ENCODE measurements around the gene CRYBA1. TPM values are rescaled to one million over a fixed set of nuclear protein-coding genes. Genes with fewer than 3 reads are reported as not detected.
"Not testable (repeated sequence)": the region's sequence is repeated elsewhere in the genome, so short reads cannot be mapped to it uniquely, and the experiment has no call there.

CRYBA1 gene, protein sequence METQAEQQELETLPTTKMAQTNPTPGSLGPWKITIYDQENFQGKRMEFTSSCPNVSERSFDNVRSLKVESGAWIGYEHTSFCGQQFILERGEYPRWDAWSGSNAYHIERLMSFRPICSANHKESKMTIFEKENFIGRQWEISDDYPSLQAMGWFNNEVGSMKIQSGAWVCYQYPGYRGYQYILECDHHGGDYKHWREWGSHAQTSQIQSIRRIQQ
- not detected for total RNA-seq
- long read RNA-seq = 0 reads

- ATAC-seq (no peak), DNase-seq (ENCODE audit: missing footprints) (no peak)
- intact Hi-C loops (cut with DNase I) = no loop called here
These were observed at the start of gene CRYBA1 for GRCh38 chr17:29246628-29247027. CRYBA1 (plus strand) TSS chr17:29246859; CDS start chr17:29246864, 5 bp downstream.

DNA sequence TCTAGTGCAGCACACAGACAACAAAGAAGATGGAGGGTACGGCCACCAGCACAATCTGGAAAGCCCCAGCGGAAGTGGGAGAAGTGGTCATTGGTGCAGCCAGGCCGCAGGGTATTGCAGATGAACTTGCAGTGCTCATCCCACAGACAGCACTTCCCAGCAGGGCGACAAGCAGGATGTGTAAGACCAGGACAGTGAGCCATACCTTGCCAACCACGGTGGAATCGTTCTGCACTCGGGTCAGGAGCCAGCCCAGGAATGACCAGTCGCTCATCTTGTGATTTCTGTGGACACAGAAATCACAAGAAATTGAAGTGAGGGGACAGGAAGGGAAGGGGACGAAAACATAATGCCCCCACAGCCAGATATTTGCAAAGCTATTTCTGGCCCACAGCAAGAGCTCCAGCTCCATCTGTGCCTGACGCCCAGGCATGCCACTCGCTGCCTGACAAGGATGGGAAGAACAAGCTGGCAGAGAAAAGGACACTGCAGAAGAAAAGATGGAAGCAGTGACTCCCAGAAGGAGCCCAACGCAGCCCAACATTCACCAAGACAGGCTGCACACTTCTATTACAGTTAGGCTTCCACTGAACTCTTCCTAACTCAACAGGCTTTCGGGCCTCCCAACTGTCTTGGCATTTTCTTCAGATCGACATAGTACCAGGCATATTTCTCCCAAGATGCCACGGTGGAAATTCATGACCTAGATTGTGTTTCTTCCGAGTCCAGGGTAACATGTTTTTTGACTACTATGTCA lies 49.0 kb upstream of the CRYBA1 start:
- ATAC-seq (no peak), DNase-seq (ENCODE audit: missing footprints) (no peak)
- intact Hi-C loops (cut with DNase I) = no loop called here

- DNase-seq (ENCODE audit: missing footprints); ATAC-seq; intact Hi-C loops (cut with DNase I): not testable (repeated sequence)
These were observed 42.4 kb upstream of the CRYBA1 start for GRCh38 chr17:29204068-29204804.

DNA sequence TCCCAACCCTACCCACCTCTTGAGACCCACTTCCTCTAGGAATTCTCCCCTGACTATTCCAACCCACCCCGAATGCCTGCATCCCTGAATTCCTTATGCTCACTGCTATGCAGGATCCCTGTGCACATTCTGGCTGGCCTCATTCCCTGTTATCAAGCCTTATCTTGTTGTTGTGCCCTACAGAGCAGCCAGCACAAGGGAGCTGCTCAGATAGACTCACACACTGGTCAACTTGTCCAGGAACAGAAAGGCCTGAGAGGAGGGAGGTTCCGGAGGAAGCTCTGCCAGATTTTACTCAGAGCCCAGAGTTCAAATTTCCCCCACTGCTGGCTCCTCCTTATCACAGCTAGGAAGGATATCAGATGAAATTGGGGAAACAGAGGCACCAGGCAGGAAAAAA lies 41.6 kb upstream of the CRYBA1 start:
- intact Hi-C loops (cut with DNase I) = no loop called here
- DNase-seq (ENCODE audit: missing footprints) (no peak), ATAC-seq (peak; percentile 76)

DNA sequence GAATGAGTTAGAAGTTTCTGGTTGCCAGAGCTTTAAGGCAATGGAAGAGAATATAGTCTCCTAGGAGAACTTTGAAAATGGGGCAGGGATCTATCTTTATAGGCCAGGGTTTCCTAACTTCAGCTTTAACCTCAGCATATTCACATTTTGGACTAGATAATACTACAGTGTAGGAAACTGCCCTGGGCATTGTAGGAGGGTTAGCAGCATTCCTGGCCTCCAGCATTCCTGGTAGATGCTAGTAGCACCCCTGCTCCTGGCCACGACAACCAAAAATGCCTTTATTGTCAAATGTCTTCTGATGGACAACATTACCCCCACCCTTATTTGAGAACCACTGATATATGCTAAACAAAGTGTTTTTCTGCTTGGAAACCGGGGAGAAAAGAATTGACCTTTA lies 38.7 kb upstream of the CRYBA1 start:
- intact Hi-C loops (cut with DNase I) = no loop called here
- DNase-seq (ENCODE audit: missing footprints) (no peak), ATAC-seq (no peak)

DNA sequence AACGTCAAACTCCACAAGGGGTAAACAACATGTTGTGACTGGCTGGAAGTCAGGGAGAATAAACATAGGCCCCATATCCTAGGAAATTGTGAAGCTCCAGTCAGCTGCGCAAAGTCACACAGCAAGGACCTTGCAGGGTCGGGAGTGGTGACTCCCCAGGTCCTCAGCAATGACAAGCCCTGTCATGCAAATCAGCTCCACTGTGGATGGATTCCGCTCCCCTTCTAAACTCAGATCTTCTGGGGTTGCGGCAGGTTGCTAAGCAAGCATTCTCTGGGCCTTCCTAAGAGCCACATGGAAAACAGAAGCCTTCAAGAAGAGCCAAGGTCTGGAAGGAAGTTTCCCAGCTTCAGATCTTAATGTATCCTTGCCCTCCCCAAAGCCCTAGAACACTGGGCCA lies 37.6 kb upstream of the CRYBA1 start:
- intact Hi-C loops (cut with DNase I) = no loop called here

GRCh38 chr17:29210879-29211278 lies 35.8 kb upstream of the CRYBA1 start:
- intact Hi-C loops (cut with DNase I) = no loop called here
- no peak for ATAC-seq
- no peak for DNase-seq (ENCODE audit: missing footprints)

More for the DNA sequence above, 37.6 kb upstream of the CRYBA1 start:
- ATAC-seq = no peak
- no peak for DNase-seq (ENCODE audit: missing footprints)

- intact Hi-C loops (cut with DNase I) = no loop called here
- ATAC-seq = no peak
- DNase-seq (ENCODE audit: missing footprints) = no peak
These were observed 34.5 kb upstream of the CRYBA1 start for GRCh38 chr17:29212094-29212631.

- ATAC-seq (no peak), DNase-seq (ENCODE audit: missing footprints) (no peak)
- intact Hi-C loops (cut with DNase I) = no loop called here
These were observed 34.0 kb upstream of the CRYBA1 start for GRCh38 chr17:29212681-29213121.

- intact Hi-C loops (cut with DNase I) = no loop called here
- ATAC-seq (no peak), DNase-seq (ENCODE audit: missing footprints) (no peak)
These were observed 32.2 kb upstream of the CRYBA1 start for GRCh38 chr17:29214215-29215146.

GRCh38 chr17:29215174-29215573 lies 31.5 kb upstream of the CRYBA1 start:
- DNase-seq (ENCODE audit: missing footprints) (no peak), ATAC-seq (no peak)
- intact Hi-C loops (cut with DNase I) = no loop called here

GRCh38 chr17:29215717-29216116 lies 30.9 kb upstream of the CRYBA1 start:
- ATAC-seq (no peak), DNase-seq (ENCODE audit: missing footprints) (no peak)
- intact Hi-C loops (cut with DNase I) = no loop called here

GRCh38 chr17:29216181-29216580 lies 30.5 kb upstream of the CRYBA1 start:
- intact Hi-C loops (cut with DNase I) = no loop called here

DNA sequence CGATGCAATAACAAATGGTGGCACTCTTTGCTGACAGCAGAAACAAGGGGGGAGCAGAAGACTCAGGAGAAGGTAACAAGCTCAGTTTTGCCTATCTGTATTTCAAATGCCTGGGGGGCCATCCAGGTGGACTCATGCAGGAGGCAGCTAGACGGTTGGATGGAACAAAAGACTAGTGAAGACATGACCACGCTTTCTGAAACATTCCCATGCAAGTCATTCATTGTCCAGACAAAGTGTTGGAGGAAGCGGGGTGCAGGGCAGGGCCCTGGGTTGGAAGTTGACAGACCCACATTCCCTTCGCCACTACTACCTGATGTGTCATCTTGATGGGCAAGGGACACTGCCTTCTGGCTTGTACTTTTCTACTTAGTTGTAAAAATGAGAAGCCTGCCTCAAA lies 29.8 kb upstream of the CRYBA1 start:
- ATAC-seq = no peak
- no peak for DNase-seq (ENCODE audit: missing footprints)
- intact Hi-C loops (cut with DNase I) = no loop called here

More at GRCh38 chr17:29216181-29216580, 30.5 kb upstream of the CRYBA1 start:
- DNase-seq (ENCODE audit: missing footprints) = no peak
- ATAC-seq = no peak

DNA sequence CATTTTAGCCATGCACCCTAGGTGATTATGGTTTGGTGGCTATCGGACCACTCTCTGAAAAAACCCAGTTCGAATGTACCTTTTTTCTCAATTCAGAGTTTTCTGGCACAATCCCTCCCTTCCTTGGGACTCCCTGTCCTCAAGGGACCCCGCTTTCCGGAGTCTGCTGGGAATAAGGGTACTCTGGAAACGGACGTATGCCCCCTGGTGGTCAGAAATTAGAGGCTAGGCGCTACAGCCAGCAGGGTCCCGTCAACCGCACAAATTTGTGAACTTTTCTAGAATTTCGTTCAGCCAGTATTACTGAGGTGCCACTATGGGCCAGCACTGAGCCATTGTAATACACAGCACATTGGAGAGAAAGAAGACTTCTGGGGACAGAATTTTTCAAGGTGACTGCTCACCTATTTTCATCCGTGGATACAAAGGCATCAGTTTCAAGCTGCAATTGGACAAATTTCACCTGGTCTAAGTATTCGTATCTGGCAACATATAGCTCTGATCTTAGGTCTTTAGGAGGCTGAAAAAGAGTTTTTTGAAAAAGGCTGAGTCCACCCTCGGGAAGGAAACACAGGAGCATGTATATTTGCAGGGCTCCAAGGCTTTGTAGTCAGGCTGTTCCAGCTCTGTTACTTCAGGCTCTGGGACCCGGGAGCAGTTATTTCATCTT lies 27.1 kb upstream of the CRYBA1 start:
- no peak for DNase-seq (ENCODE audit: missing footprints)
- intact Hi-C loops (cut with DNase I) = loop anchor here (2.0 kb wide), 1 partner anchor 71 kb away; no protein-coding TSS in a partner anchor

DNA sequence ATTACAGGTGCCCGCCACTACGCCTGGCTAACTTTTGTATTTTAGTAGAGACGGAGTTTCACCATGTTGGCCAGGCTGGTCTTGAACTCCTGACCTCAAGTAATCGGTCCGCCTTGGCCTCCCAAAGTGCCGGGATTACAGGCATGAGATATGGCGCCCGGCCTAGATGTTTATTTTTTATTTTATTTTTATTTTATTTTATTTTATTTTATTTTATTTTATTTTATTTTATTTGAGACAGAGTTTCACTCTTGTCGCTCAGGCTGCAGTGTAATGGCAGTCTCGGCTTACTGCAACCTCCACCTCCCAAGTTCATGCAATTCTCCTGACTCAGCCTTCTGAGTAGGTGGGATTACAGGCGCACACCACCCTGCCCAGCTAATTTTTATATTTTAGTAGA lies 25.3 kb upstream of the CRYBA1 start:
- intact Hi-C loops (cut with DNase I); DNase-seq (ENCODE audit: missing footprints); ATAC-seq: not testable (repeated sequence)

More for the DNA sequence above, 27.1 kb upstream of the CRYBA1 start:
- peak; percentile 88 for ATAC-seq

DNA sequence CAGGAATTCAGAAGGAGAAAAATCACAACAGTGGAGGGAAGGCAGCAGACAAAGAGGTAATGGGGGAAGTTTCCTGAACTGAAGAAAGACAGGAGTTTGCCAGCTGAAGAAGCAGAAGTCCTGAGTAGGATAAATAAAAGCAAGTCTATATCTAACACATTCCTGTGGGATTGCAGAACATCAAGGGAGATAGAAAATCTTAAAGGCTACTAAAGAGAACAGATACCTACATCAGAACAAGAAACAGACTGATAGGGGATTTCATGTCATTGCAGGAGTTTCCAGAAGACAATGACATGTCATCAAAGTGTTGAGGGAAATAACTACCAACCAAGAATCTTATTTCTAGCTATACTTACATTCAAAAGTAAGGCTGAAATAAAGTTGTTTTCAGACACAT lies 21.3 kb upstream of the CRYBA1 start:
- intact Hi-C loops (cut with DNase I) = no loop called here
- no peak for DNase-seq (ENCODE audit: missing footprints)

DNA sequence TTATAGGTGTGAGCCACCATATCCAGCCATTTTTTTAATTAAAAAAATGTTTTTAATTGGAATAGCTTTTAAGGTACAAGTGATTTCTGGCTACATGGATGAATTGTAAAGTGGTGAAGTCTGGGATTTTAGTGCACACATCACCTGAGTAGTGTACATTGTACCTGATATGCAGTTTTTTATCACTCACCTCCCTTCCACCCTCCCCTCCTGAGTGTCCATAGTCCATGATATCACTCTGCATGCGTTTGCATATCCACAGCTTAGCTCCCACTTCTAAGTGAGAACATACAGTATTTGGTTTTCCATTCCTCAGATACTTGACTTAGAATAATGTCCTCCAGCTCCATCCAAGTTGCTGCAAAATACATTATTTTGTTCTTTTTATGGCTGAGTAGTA lies 13.4 kb upstream of the CRYBA1 start:
- ATAC-seq = no peak

More for the DNA sequence above, 21.3 kb upstream of the CRYBA1 start:
- no peak for ATAC-seq

More for the DNA sequence above, 13.4 kb upstream of the CRYBA1 start:
- no peak for DNase-seq (ENCODE audit: missing footprints)
- intact Hi-C loops (cut with DNase I) = no loop called here
